ENCODE results near the gene UFSP1.
"Not testable (repeated sequence)": the region's sequence is repeated elsewhere in the genome, so short reads cannot be mapped to it uniquely, and the experiment has no call there.

The UFSP1 gene

DNA sequence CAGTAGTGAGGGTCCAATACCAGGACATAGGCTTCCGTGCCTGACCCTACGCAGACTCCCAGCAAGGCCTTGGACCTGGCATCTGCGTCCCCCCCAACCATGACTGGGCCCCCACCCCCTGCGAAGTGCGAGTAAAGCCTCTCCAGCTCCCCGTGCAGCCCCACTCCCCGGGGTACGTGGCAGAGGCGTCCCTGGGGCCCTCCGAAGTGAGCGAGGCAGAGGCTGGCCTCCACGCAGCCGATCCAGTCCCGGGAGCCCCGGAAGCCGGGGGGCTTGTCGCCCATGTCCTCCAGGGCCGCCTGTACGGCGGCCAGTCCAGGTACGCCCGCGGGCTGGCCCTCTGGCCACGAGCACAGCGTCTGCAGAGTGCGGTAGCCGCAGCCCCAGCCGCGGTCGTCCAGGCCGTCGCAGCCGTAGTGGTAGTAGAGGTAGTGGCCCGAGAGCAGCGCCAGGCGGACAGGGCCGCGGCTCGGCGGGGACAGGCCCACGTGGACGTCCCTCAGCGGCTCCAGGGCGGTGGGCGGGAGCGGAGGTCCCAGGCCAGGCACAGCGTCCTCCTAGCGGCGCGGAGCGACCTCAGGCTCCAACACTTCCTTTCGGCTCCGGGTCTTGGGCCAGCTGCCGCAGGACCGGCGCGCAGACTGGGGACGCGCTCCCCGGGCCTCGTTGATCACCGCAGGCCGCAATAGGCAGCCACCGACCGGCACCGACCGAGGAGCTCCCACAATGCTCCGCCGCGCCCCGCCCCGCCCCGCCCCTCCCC, at the start of gene UFSP1:
TSS of gene UFSP1 (minus strand) at position 728 of the 763 bp plus-strand sequence. CDS start at position 284, 444 bp downstream.
- no peak for DNase-seq

DNA sequence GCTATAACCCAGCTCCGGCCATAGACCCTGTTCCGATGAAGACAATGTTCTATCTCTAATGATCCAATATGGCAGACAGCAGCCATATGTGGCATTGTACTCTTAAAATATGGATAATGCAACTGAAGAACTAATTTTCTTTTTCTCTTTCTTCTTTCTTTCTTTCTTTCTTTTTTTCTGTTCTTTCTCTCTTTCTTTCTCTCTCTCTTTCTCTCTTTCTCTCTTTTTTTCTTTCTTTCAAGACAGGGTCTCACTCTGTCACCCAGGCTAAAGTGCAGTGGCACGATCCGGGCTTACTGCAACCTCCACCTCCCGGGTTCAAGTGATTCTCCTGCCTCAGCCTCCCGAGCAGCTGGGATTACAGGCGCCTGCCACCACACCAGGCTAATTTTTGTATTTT, 46.7 kb upstream of the UFSP1 start:
- not testable (repeated sequence) for DNase-seq

DNA sequence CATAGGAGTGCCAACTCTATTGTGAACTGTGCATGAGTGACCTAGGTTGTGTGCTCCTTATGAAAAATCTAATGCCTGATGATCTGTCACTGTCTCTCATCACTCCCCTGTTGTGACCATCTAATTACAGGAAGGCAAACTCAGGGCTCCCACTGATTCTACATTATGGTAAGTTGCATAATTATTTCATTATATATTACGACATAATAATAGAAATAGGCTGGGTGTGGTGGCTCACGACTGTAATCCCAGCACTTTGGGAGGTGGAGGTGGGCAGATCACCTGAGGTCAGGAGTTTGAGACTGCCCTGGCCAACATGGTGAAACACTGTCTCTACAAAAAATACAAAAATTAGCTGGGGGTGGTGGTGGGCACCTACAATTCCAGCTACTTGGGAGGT, 45.9 kb upstream of the UFSP1 start:
- not testable (repeated sequence) for DNase-seq

DNA sequence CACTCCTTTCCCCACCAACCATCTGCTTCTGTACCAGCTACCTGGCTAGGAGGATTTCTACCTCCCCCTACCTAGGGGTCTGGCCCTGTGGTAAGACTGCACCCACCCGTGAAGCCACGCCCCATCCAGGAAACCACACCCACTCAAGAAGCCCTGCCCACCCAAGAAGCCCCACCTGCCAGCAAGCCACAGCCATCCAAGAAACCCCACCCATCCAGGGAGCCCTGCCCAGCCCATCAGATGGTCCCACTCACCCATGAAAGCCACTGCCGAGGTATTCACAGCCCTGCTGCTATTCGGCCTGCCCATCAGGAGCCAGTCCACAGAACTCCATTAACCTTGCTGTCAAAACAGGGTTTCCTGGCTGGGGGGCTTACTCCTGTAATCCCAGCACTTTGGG, 44.2 kb upstream of the UFSP1 start:
- DNase-seq: no peak

DNA sequence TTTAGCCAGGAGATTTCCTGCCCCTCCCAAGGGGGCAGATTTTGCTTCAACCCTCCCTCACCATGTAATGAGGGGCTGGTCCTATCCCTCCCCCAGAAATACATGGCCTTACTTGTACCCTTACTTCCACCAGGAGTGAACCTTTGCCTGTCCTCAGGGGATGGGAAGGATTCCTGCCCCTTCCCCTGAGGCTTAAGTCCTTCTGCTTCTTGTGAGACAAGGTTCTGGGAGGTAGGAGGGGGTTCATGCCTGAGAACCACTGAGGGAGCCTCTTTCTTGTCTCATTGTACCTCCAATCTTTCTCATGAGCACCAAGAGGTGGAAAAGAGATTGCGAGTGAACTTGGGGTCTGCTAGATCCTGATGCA, 40.3 kb upstream of the UFSP1 start:
- DNase-seq: no peak

DNA sequence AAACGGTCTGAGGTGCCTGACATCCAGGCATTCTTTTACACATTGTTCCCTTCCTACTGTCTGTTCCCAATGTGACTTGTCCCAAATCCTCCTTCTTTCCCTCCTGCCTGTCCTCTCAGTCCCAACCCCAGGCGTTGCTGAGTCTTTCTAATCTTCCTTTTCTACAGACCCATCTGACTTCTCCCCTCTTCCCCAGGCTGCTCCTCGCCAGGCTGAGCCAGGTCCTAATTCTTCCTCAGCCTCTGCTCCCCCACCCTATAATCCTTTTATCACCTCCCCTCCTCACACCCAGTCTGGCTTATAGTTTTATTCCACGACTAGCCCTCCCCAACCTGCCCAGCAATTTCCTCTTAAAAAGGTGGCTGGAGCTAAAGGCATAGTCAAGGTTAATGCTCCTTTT, 34.1 kb upstream of the UFSP1 start:
- DNase-seq: not testable (repeated sequence)

DNA sequence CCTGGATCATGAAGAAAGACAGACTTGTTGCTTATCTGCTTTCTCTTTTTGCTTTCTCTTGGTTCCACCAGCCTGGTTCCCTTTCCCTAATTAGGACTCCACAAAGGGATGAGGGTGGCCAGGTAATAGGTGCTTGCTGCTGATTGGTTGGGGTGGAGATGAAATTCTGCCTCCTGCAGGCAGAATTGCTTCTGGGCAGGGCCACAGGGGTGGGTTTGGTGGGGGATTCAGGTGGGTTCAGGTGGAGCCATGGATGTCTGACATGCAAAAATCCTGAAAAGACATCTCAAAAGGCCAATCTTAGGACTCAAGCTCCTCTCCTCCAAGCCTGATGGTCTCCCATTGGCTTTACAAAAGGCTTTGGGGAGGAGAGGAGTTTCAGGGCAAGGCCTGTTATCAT, 31.5 kb upstream of the UFSP1 start:
- no peak for DNase-seq

DNA sequence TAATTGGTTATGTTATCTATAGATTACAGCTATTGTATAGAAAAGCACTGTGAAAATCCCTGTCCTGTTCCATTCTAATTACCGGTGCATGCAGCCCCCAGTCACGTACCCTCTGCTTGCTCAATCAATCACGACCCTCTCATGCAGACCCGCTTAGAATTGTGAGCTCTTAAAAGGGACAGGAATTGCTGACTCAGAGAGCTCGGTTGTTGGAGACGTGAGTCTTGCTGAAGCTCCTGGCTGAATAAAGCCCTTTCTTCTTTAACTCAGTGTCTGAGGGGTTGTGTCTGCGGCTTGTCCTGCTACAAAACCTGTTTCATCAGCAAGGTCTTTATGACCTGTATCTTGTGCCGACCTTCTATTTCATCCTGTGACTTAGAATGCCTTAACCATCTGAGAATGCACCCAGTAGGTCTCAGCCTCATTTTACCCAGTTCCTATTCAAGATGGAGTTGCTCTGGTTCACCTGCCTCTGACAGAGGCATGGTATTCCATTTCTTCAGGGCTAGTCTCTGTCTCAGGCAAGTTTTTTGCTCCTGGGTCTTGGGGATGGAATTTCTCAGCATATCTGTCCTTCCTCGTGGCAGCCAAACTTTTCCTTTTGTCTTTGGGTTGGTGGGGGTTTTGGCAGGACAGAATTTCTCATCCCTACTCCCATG, 30.4 kb upstream of the UFSP1 start:
- not testable (repeated sequence) for DNase-seq

DNA sequence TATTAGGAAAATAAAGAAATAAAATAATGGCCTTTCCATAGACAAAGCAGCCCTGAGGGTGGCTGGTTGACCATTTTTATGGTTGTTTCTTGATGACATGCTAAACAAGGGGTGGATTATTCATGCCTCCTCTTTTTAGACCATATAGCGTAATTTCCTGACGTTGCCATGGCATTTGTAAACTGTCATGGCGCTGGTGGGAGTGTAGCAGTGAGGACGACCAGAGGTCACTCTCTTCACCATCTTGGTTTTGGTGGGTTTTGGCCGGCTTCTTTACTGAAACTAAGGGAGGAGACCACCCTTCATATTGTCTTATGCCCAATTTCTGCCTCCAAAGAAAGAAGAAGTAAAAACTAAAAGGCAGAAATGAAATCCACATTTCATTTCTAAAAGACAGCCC, 29.8 kb upstream of the UFSP1 start:
- not testable (repeated sequence) for DNase-seq

DNA sequence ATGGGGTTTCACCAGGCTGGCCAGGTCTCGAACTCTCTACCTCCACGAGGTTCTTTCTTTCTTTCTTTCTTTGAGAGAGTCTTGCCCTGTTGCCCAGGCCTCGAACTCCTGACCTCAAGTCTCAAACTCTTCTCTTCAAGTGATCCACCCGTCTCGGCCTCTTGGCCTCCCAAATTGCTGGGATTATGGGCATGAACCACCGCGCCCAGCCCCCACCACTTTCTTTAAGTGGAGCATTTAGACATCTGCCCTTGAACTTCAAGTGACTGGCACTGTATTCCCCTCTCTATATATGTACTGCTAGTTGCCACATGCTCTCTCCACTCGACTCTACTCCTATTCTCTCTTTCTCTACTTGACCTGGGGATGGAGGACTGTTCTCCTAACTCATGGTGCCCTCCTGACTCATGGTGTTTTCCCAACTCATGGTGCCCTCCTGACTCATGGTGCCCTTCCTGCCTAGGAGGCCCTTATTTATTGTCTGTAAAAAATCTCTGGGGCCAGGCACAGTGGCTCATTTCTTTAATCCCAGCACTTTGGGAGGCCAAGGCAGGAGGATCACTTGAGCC, 25.4 kb upstream of the UFSP1 start:
- DNase-seq: no peak

DNA sequence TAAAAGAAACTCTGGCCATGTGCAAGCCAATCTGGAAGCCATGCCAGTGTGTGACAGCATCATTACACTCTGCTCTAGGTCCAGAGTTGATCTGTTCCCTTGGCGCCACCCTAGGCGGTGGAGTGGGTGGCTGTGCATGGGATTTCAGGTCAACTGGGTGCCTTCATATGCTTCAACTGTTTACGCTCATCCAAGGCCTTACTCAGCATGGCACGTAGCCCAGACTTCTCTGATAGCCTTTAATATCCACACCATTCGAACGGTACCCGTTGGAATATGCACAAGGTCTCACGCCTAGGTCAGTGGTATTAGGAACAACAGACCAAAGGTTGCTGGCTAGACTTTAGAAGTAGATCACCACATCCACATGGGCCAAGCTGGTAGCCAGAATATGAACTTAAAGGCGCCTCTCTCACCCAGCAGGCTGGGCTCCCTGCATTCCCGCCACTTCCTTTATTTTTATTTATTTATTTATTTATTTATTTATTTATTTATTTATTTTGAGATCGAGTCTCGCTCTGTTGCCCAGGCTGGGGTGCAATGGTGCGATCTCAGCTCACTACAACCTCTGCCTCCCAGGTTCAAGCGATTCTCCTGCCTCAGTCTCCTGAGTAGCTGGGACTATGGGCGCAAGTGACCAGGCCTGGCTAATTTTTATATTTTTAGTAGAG, 24.8 kb upstream of the UFSP1 start:
- DNase-seq: no peak

DNA sequence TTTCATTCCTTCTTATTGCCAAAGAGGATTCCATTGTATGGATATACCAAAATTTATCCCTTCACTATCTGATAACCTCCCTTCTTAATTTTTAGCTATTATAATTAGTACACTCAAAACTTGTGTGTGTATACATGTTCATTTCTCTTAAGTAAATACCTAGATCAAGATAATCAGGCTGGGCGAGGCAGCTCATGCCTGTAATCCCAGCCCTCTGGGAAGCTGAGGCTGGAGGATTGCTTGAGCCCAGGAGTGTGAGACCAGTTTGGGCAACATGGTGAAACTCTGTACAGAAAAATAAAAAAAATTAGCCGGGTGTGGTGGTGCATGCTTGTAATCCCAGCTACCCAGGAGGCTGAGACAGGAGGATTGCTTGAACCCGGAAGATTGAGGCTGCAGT, 22.0 kb upstream of the UFSP1 start:
- no peak for DNase-seq

DNA sequence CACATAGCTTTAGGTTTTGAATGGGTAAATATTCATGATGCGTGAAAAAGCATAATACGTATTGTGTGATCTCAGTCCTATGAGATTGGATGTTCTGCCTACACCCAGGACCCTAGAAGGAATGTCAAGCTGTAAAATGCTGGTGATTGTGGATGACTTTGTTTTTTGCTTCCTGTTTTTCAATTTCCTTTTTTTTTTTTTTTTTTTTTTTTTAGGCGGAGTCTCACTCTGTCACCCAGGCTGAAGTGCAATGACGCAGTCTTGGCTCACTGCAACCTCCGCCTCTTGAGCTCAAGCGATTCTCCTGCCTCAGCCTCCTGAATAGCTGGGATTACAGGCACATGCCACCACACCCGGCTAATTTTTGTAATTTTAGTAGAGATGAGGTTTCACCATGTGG, 20.9 kb upstream of the UFSP1 start:
- not testable (repeated sequence) for DNase-seq

DNA sequence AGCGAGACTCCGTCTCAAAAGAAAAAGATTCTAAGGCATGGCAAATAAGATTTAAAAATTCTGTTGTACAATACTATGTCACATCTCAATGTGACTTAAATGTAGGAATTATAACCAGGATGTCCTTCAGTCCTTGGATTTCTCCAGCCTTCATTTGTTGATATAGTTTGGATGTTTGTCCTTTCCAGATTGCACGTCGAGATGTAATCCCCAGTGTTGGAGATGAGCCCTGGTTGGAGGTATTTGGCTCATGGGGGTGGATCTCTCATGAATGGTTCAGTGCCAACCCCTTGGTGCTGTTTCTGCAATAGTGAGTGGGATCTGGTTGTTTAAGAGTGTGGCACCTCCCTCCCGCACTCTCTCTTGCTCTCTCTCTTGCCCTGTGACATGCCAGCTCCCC, 19.0 kb upstream of the UFSP1 start:
- DNase-seq: no peak

DNA sequence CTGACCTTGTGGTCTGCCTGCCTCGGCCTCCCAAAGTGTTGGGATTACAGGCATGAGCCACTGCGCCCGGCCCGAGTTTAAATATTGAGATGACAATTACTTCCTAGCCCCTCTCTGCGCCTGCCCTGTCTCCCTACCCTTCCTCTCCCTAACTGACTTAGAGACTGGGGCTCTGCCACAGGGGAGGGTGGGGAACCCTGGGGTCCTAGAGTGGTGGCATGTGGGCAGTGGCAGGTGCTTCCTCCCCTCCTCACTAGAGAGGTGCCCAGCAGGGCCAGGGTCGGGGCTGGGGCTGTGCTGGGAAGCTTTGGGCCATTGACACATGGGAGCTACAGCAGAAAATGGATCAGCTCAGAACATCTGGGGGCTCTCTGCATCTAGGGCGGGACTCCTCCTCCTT, 13.1 kb upstream of the UFSP1 start:
- DNase-seq: no peak

DNA sequence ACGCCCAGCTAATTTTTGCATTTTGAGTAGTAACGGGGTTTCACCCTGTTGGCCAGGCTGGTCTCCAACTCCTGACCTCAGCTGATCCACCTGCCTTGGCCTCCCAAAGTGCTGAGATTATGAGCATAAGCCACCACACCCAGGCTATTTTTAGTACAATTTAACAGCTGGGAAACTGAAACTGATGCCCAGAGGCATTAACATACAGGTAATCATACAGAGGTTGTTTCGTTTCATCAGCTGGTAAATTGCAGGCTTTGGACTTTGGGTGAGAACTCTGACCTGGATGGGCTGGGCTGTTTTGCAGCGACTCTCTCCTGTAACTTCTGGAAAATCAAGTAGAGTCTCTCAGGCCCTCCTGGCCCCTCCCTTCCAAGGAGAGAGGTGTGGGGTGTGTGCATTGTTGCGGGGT, 12.4 kb upstream of the UFSP1 start:
- no peak for DNase-seq

DNA sequence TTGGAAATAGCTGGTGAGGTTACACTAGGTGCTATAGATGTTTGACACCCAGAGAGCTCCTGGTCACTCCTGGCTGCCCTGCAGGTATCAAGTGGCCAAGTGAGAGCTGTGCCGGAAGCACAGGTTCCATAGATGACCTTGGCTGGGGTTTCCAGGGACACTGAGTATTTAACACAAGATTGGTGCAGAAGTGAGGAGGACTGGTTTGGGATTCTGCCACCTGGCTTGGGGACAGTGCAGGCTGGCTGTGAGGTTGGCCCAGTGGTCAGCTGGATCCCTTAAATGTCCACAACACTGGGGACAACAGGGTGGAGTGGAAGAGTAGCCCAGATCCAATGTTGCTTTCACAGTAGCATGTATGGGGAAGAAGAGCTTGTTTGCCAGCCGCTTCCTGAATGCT, 11.5 kb upstream of the UFSP1 start:
- no peak for DNase-seq

DNA sequence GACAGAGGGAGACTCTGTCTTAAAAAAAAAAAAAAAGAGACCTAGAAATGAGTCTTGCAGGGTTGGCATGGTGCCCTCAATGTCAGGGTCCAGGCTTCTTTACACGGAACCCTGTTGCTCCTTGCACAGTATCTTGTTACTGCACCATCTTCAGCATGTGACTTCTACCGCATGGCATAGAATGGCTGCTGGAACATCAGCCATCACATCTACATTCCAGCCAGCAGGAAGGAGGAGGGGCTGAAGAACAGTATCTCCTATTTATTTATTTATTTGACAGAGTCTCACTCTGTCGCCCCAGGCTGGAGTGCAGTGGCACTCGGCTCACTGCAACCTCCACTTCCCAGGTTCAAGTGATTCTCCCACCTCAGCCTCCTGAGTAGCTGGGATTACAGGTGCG, 9.9 kb upstream of the UFSP1 start:
- no peak for DNase-seq

DNA sequence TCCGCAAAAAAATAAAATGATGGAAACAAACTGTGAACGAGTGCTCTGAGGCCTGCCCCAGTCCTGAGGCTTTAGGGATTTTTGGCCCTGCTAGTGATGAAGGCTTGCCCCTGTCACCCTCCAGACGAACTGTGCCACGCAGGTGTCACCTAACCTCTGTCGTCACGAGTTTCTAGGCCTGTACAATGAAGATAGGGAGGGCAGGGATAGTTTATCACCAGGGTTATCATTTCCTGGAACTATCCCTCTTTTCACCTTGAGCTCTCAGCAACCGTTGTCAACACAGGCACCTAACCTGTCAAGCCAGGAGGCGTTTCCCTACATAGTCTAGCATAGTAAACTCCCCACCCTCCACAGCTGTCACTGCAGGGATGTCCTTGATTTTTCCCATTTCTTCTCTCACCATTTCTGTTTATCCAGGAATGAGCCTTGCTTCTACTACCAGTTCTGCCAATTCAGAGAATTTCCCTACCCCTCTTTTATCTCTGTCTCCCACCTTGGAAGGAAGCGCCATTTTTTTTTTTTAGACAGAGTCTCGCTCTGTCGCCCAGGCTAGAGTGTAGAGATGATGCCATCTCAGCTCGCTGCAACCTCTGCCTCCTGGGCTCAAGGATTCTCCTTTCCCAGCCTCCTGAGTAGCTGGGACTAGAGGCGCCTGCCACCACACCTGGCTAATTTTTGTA, 8.4 kb upstream of the UFSP1 start:
- DNase-seq: no peak

DNA sequence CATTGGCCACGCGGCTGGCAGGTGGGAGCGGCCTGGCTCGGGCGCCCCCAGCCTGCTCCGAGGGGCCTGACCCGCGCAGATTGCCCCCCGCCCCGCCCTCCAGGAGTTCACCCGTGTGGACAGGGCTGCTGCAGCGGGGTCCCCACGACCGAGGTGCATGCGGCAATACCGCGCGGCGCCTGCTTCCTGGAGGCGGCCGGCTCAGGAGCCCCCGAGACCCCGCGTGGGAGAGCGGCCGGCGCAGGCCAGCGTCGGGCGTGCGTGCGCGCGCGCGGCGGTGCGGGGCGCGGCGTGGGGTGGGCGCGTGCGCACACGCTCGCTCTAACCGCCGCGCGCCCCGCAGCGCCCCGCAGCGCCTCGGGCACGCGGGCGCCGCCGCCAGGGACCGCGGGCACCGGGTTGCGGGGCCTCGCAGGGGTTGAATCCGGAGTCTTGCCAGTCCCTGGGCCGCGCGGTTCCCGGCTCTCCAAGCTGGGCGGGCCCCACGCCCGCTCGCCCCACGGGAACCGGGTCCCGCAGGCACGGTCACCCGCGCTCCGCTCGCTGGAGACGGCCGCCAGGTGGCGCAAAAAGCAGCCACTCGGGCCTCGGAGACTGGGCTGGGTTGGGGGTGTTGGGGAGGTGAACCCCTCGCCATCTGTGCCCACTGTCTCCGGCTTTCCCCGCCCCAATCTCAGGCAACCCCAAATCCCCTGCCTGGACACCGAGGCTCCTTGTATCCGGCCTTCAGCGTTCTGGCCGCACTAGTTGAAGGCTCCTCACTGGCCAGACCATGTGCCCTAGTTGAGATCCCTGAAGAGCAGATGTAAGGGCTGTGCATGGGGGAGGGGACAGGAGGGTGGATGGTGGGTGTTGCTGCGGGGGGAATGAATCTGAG, 7.5 kb upstream of the UFSP1 start:
- no peak for DNase-seq

DNA sequence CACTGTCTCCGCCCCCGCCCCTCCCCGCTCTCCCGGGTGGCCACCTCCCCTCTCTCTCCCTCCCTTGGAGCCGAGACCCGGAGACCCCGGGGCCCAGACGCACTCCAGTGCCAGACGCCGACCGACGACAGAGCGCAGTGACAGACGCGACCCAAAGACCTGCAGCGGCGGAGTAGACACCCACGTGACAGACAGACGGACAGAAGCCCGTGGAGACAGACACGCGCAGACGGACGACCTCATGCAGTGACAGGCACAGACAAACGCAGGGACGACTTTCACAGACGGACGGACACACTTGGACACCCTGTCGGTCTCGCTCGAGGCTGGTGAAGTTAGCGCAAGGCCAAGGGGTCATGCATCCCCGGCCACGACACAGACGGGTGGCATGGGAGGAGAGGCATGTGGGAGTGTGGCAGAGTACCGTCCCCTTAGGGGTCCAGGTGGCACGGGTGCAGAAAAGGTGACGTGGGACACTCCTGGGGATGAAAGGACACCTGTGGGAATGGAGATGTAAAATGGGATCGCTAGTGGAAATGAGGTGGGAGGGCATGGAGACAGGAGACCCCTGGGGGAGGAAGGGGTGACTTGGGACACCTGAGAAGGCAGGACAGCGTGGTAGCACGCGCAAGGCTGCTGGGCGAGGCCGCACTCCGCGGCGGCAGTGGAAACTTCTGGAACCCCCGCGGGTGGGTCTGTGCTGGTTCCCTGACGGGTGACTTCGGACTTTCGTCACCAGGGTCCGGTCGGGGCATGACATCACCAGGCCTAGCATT, 6.6 kb upstream of the UFSP1 start:
- no peak for DNase-seq

DNA sequence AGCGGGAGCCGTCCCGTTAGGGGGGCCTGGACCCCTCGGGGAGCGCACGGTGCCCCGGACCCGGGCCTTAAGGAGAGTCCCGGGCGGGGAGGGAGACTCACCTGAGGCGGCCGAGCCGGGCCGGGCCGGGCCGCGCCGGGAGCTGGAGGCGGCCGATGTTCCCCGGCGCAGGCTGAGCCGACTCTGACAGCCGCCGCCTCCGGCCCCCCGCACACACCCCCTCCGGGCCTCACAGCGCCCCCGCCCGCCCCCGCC, 6.1 kb upstream of the UFSP1 start, which contains the start of gene ACHE:
TSS of gene ACHE (minus strand) at position 188 of the 255 bp plus-strand sequence. CDS start 1,656 bp downstream, outside the sequence.
- no peak for DNase-seq
